IMR-90 (cell line): Measurements from ENCODE around the gene OGA. TPM values are rescaled to one million over a fixed set of nuclear protein-coding genes. Genes with fewer than 3 reads are reported as not detected.

Experiments
- ATAC-seq: fragments of 200-7000 bp; cut with Tn5 transposase; 2 replicates; pipeline ENCODE4 v1.9.1; 2020; ENCODE audit warnings: low read depth, mild to moderate bottlenecking, moderate library complexity
- BruUV-seq: library from RNA; stranded (reverse); fragments of 400-500 nt; replicated peaks from 2 replicates; lab custom pipeline; 2021; lab: Mats Ljungman, UMichigan
- CTCF ChIA-PET: fragments of 300-600 bp; formaldehyde crosslinking; extraction: SDS; loops from one replicate; lab custom pipeline; 2021; ENCODE audit warnings: antibody characterized with exemption; lab: Yijun Ruan, JAX
- POLR2A ChIA-PET: fragments of 300-600 bp; sonication (Branson Sonifier 250); formaldehyde crosslinking; loops from one replicate; lab custom pipeline; 2022; ENCODE audit warnings: antibody characterized with exemption; ENCODE audit not compliant: unreplicated experiment; lab: Charles Lee
- DNase-seq: peaks from one replicate; pipeline ENCODE4 v3.0.0; 2013
- H2AFZ ChIP-seq: replicated peaks from 2 replicates; pipeline ENCODE3; 2013; ENCODE audit warnings: low read length, mild to moderate bottlenecking; ENCODE audit not compliant: poor library complexity
- H2AK5ac ChIP-seq: 2 replicates; pipeline ENCODE4 v1.6.1; 2013; ENCODE audit warnings: low read depth, low read length, inconsistent platforms
- H2AK9ac ChIP-seq: replicated peaks from 2 replicates; pipeline ENCODE3; 2013; ENCODE audit warnings: mild to moderate bottlenecking, low read depth, low read length, moderate library complexity; ENCODE audit not compliant: poor library complexity
- H2BK120ac ChIP-seq: 2 replicates; pipeline ENCODE4 v1.6.1; 2013; ENCODE audit warnings: low read depth, low read length, inconsistent platforms
- H2BK15ac ChIP-seq: 3 replicates; pipeline ENCODE4 v1.6.1; 2013; ENCODE audit warnings: low read depth, low read length, inconsistent platforms
- H2BK20ac ChIP-seq: 2 replicates; pipeline ENCODE4 v1.6.1; 2013; ENCODE audit warnings: low read depth, mild to moderate bottlenecking, inconsistent platforms, low read length, moderate library complexity
- H2BK5ac ChIP-seq: 2 replicates; pipeline ENCODE4 v1.6.1; 2013; ENCODE audit warnings: mild to moderate bottlenecking, low read depth, low read length, inconsistent platforms; ENCODE audit not compliant: poor library complexity, severe bottlenecking
- H3K14ac ChIP-seq: replicated peaks from 2 replicates; pipeline ENCODE4 v1.6.1; 2013; ENCODE audit warnings: low read depth, low read length, inconsistent platforms
- H3K18ac ChIP-seq: 2 replicates; pipeline ENCODE4 v1.6.1; 2013; ENCODE audit warnings: low read depth, low read length, control low read depth
- H3K23ac ChIP-seq: 2 replicates; pipeline ENCODE4 v1.6.1; 2013; ENCODE audit warnings: low read depth, low read length, inconsistent platforms
- H3K27ac ChIP-seq: 2 replicates; pipeline ENCODE4 v1.5.1; 2013; ENCODE audit warnings: mild to moderate bottlenecking, control low read depth, low read length; ENCODE audit not compliant: insufficient read depth
- H3K27me3 ChIP-seq: 2 replicates; pipeline ENCODE4 v1.6.1; 2013; ENCODE audit warnings: low read length; ENCODE audit not compliant: control insufficient read depth, insufficient read depth
- H3K36me3 ChIP-seq: 2 replicates; pipeline ENCODE4 v1.6.1; 2013; ENCODE audit warnings: low read length, mixed read lengths; ENCODE audit not compliant: control insufficient read depth, insufficient read depth
- H3K4ac ChIP-seq: 2 replicates; pipeline ENCODE4 v1.6.1; 2013; ENCODE audit warnings: low read depth, low read length, inconsistent platforms
- H3K4me1 ChIP-seq: 2 replicates; pipeline ENCODE4 v1.6.1; 2013; ENCODE audit warnings: low read length, mixed read lengths; ENCODE audit not compliant: control insufficient read depth, insufficient read depth
- H3K4me2 ChIP-seq: 2 replicates; pipeline ENCODE4 v1.6.1; 2013; ENCODE audit warnings: low read depth, mild to moderate bottlenecking, control low read depth, low read length, moderate library complexity
- H3K4me3 ChIP-seq: 2 replicates; pipeline ENCODE4 v1.5.1; 2013; ENCODE audit warnings: low read depth, mild to moderate bottlenecking, control low read depth, low read length, moderate library complexity; ENCODE audit not compliant: insufficient read depth
- H3K56ac ChIP-seq: 2 replicates; pipeline ENCODE4 v1.6.1; 2013; ENCODE audit warnings: low read length, inconsistent platforms; ENCODE audit not compliant: insufficient read depth; ENCODE audit errors: extremely low read depth
- H3K79me1 ChIP-seq, 2 experiments: 2 replicates each; pipeline ENCODE4 v1.6.1; 2013; ENCODE audit warnings: low read length in 2 of 2, inconsistent platforms in 1 of 2, low read depth in 1 of 2
- H3K9ac ChIP-seq: 2 replicates; pipeline ENCODE4 v1.6.1; 2013; ENCODE audit warnings: low read depth, low read length, control low read depth
- H3K9me1 ChIP-seq: 2 replicates; pipeline ENCODE4 v1.6.1; 2013; ENCODE audit warnings: low read length, inconsistent platforms; ENCODE audit not compliant: insufficient read depth
- H3K9me3 ChIP-seq: 2 replicates; pipeline ENCODE4 v1.6.1; 2013; ENCODE audit warnings: low read length; ENCODE audit not compliant: control insufficient read depth, insufficient read depth
- H4K20me1 ChIP-seq: 2 replicates; pipeline ENCODE4 v1.6.1; 2013; ENCODE audit warnings: low read length, inconsistent platforms; ENCODE audit not compliant: insufficient read depth
- H4K5ac ChIP-seq: 2 replicates; pipeline ENCODE4 v1.6.1; 2013; ENCODE audit warnings: mild to moderate bottlenecking, low read depth, low read length, control low read depth
- H4K8ac ChIP-seq, 2 experiments: 2 replicates each; pipeline ENCODE4 v1.6.1; 2013; ENCODE audit warnings: low read depth in 2 of 2, low read length in 2 of 2, control low read depth in 1 of 2, inconsistent platforms in 1 of 2
- H4K91ac ChIP-seq: 2 replicates; pipeline ENCODE4 v1.6.1; 2013; ENCODE audit warnings: low read depth, low read length, inconsistent platforms; ENCODE audit not compliant: insufficient read depth
- BHLHE40 ChIP-seq: fragments of 150-350 bp; IDR thresholded peaks from 2 replicates; pipeline ENCODE4 v1.6.1; 2016; ENCODE audit warnings: mild to moderate bottlenecking, low read depth, low read length
- CEBPB ChIP-seq: IDR thresholded peaks from 2 replicates; pipeline ENCODE4 v1.6.1; 2012; ENCODE audit warnings: low read depth, low read length, improper control_type of control experiment
- CHD1 ChIP-seq: IDR thresholded peaks from 2 replicates; pipeline ENCODE4 v1.6.1; 2012; ENCODE audit warnings: low read depth, low read length, improper control_type of control experiment
- FOS ChIP-seq: fragments of 150-350 bp; IDR thresholded peaks from 2 replicates; pipeline ENCODE4 v1.6.1; 2016; ENCODE audit warnings: low read depth, low read length
- MAFK ChIP-seq: IDR thresholded peaks from 2 replicates; pipeline ENCODE4 v1.6.1; 2012; ENCODE audit warnings: low read depth, low read length, improper control_type of control experiment
- MAZ ChIP-seq: IDR thresholded peaks from 2 replicates; pipeline ENCODE4 v1.6.1; 2012; ENCODE audit warnings: low read depth, mild to moderate bottlenecking, low read length, improper control_type of control experiment, moderate library complexity, borderline replicate concordance
- MXI1 ChIP-seq: IDR thresholded peaks from 2 replicates; pipeline ENCODE4 v1.6.1; 2012; ENCODE audit warnings: low read depth, mild to moderate bottlenecking, low read length, moderate library complexity, borderline replicate concordance
- NFE2L2 ChIP-seq: fragments of 150-350 bp; IDR thresholded peaks from 2 replicates; pipeline ENCODE4 v1.6.1; 2016; ENCODE audit warnings: low read depth, mild to moderate bottlenecking, low read length
- POLR2A ChIP-seq: IDR thresholded peaks from 2 replicates; pipeline ENCODE4 v1.6.1; 2012; ENCODE audit warnings: mild to moderate bottlenecking, low read depth, low read length
- RAD21 ChIP-seq: IDR thresholded peaks from 2 replicates; pipeline ENCODE4 v1.6.1; 2012; ENCODE audit warnings: low read length, improper control_type of control experiment
- RFX5 ChIP-seq: IDR thresholded peaks from 2 replicates; pipeline ENCODE4 v1.8.0; 2012; ENCODE audit warnings: low read depth, mild to moderate bottlenecking, low read length, moderate library complexity
- SMC3 ChIP-seq: fragments of 150-350 bp; IDR thresholded peaks from 2 replicates; pipeline ENCODE4 v1.6.1; 2016; ENCODE audit warnings: low read depth, mild to moderate bottlenecking, antibody characterized with exemption, low read length, moderate library complexity
- WGBS, 2 experiments: methylation state at CpG; one replicate each; pipeline versions ENCODE4 v1.1.5 to v1.1.7; 2013; ENCODE audit warnings: missing lambda C conversion rate in 2 of 2; ENCODE audit not compliant: insufficient read length in 1 of 2; ENCODE audit errors: extremely low coverage in 2 of 2; 5-methylcytosine and 5-hydroxymethylcytosine counted together
- dilution Hi-C: fragments of 300-500 bp; cut with HindIII; formaldehyde crosslinking; loops from one replicate; pipeline ENCODE4 v1.14.3; 2018; ENCODE audit warnings: low sequenced_read_pairs; ENCODE audit not compliant: unreplicated experiment
- in situ Hi-C: fragments of 300-500 bp; cut with MboI; formaldehyde crosslinking; loops from 3 replicates; pipeline ENCODE4 v1.14.3; 2019; ENCODE audit warnings: low sequenced_read_pairs, inconsistent platforms, mixed read lengths
- intact Hi-C: fragments of 100-400 bp; cut with micrococcal nuclease; formaldehyde crosslinking; loops from 2 replicates; pipeline ENCODE4 v1.10.0; 2022
- polyA plus RNA-seq, 3 experiments: library from polyadenylated mRNA; depleted of rRNA; stranded (reverse); fragments of >200 nt; gene quantifications; 2 replicates each; pipeline ENCODE4 v1.2.3, GENCODE V29; 2012; ENCODE audit warnings: low replicate concordance in 1 of 3
- total RNA-seq: library from RNA; depleted of rRNA; stranded (reverse); fragments of >200 nt; gene quantifications from 2 replicates; pipeline ENCODE4 v1.2.3, GENCODE V29; 2012
- TF ChIP-seq, protein P1 (sequence below): fragments of 150-350 bp; IDR thresholded peaks from 2 replicates; pipeline ENCODE4 v1.6.1; 2016; ENCODE audit warnings: low read depth, mild to moderate bottlenecking, low read length, moderate library complexity, borderline replicate concordance
- TF ChIP-seq, protein P2 (sequence below): conservative IDR thresholded peaks from 2 replicates; pipeline ENCODE4 v1.5.1; 2012; ENCODE audit warnings: mild to moderate bottlenecking, low read depth, low read length, improper control_type of control experiment
- TF ChIP-seq, protein P3 (sequence below): fragments of 150-350 bp; IDR thresholded peaks from 2 replicates; pipeline ENCODE4 v1.6.1; 2017; ENCODE audit warnings: mild to moderate bottlenecking, antibody characterized with exemption, low read length, low read depth

OGA gene
- total and polyA plus RNA-seq, 2 of the 4 experiments (the other 2 are of a cell fraction), result 42.5 to 62.9 TPM

DNA sequence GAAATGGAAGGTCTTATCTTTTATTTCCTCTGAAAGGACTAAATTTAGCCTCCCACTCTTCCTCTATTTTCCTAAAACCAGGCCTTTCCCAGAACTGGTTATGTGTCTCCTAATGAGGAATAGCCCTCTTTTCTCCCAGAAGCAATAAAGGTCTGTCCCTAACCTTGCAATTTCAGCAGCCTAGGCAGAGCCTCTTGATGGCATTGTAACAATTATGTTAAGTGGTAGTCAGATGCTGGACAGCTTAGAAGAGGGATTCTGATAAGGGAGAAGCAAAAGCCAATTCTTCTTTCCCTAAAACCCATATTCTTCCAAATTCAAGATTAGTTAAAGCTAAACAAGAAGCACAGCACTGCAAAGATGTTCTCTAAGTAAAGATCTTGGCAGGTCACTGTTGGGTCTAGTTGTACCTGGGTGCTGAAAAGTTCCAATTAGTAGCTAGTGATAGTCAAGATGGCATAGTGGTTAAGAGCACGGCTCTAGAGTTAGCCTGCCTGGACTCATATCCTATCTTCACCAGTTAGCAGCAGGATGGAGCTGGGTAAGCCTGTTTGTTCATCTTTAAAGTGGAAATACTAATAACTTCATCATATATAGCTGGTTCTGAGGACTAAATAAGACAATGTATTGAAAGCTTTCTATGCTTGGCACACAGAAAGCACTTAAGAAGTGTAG lies 39.7 kb upstream of the OGA start:
- POLR2A ChIA-PET, result no interaction called here
- no peak overlapping the region for H3K27ac ChIP-seq
- H2AK9ac ChIP-seq, result no peak overlapping the region
- WGBS, 2 experiments, result no CpG with 5 or more reads among the region's 1 CpG
- no peak overlapping the region for H3K18ac ChIP-seq
- H3K4me3 ChIP-seq, result no peak overlapping the region
- H4K5ac ChIP-seq, result no peak overlapping the region
- peaks cover 7% of the 10 kb centered on the region; the same call in 1 of the 2 replicates for H3K9me1 ChIP-seq
- H4K8ac ChIP-seq, result no peak overlapping the region
- in situ Hi-C loops, result no loop called here
- no peak overlapping the region for H2BK5ac ChIP-seq
- H4K20me1 ChIP-seq, result peaks cover 6% of the 10 kb centered on the region; the same call in 1 of the 2 replicates
- H3K4me2 ChIP-seq, result no peak overlapping the region
- BruUV-seq, result no TSS peak
- H3K9ac ChIP-seq, result no peak overlapping the region
- H3K14ac ChIP-seq, result no peak overlapping the region
- 0 out of 2 replicates have a peak, but pooled peaks cover 1% of the 10 kb centered on the region for H3K36me3 ChIP-seq
- H3K23ac ChIP-seq, result no peak overlapping the region
- no peak overlapping the region for H2BK20ac ChIP-seq
- DNase-seq (no peak), ATAC-seq (no peak)
- intact Hi-C loops, result no loop called here
- no peak overlapping the region for H2AK5ac ChIP-seq
- H2AFZ ChIP-seq, result no peak overlapping the region
- H4K91ac ChIP-seq, result no peak overlapping the region
- no peaks in the 10 kb centered on the region for H3K27me3 ChIP-seq
- H3K79me1 ChIP-seq, result peaks cover 6 to 15% of the 10 kb centered on the region in 2 experiments
- CTCF ChIA-PET, result interaction anchor here (0.6 to 1.4 kb wide), 4 partner anchors 11 to 149 kb away, joined by 3 to 5 read pairs (median 4); no protein-coding TSS in a partner anchor
- dilution Hi-C loops, result no loop called here
- H2BK15ac ChIP-seq, result no peak overlapping the region
- H3K9me3 ChIP-seq, result 0 out of 2 replicates have a peak, but pooled peaks cover 2% of the 10 kb centered on the region
- 0 out of 2 replicates have a peak, but pooled peaks cover 2% of the 10 kb centered on the region for H3K4me1 ChIP-seq
- H2BK120ac ChIP-seq, result no peak overlapping the region
- no peak overlapping the region for H3K4ac ChIP-seq
- no peak overlapping the region for H3K56ac ChIP-seq
- TF ChIP-seq BHLHE40 (no peak), SMC3 (no peak), FOS (no peak), RFX5 (no peak), CEBPB (no peak), POLR2A (no peak), MAFK (no peak), MAZ (no peak), RAD21 (no peak), NFE2L2 (no peak), MXI1 (no peak), CHD1 (no peak)
- TF ChIP-seq, protein P1, sequence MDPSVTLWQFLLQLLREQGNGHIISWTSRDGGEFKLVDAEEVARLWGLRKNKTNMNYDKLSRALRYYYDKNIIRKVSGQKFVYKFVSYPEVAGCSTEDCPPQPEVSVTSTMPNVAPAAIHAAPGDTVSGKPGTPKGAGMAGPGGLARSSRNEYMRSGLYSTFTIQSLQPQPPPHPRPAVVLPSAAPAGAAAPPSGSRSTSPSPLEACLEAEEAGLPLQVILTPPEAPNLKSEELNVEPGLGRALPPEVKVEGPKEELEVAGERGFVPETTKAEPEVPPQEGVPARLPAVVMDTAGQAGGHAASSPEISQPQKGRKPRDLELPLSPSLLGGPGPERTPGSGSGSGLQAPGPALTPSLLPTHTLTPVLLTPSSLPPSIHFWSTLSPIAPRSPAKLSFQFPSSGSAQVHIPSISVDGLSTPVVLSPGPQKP, result no peak
- TF ChIP-seq, protein P2, sequence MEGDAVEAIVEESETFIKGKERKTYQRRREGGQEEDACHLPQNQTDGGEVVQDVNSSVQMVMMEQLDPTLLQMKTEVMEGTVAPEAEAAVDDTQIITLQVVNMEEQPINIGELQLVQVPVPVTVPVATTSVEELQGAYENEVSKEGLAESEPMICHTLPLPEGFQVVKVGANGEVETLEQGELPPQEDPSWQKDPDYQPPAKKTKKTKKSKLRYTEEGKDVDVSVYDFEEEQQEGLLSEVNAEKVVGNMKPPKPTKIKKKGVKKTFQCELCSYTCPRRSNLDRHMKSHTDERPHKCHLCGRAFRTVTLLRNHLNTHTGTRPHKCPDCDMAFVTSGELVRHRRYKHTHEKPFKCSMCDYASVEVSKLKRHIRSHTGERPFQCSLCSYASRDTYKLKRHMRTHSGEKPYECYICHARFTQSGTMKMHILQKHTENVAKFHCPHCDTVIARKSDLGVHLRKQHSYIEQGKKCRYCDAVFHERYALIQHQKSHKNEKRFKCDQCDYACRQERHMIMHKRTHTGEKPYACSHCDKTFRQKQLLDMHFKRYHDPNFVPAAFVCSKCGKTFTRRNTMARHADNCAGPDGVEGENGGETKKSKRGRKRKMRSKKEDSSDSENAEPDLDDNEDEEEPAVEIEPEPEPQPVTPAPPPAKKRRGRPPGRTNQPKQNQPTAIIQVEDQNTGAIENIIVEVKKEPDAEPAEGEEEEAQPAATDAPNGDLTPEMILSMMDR, result no peak
- TF ChIP-seq, protein P3, sequence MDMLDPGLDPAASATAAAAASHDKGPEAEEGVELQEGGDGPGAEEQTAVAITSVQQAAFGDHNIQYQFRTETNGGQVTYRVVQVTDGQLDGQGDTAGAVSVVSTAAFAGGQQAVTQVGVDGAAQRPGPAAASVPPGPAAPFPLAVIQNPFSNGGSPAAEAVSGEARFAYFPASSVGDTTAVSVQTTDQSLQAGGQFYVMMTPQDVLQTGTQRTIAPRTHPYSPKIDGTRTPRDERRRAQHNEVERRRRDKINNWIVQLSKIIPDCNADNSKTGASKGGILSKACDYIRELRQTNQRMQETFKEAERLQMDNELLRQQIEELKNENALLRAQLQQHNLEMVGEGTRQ, result no peak
